A549 (cell line): ENCODE data around the gene GALNTL6.

Experiments
- CTCF ChIP-seq: fragments of >200 bp; sonication (Bioruptor Twin); formaldehyde crosslinking; IDR thresholded peaks from 3 replicates; pipeline ENCODE4 v1.5.1; 2016
- PHF8 ChIP-seq: fragments of 200-600 bp; sonication (generic); IDR thresholded peaks from 2 replicates; pipeline ENCODE4 v1.6.1; 2016; ENCODE audit warnings: low read depth, mild to moderate bottlenecking, antibody characterized with exemption, moderate library complexity, borderline replicate concordance

- TF ChIP-seq CTCF (no peak), PHF8 (no peak)
Observed at GRCh38 chr4:172942840-172943239, 1129.6 kb downstream of the GALNTL6 start.
